DOHH2 (cell line): ENCODE data around the gene HNRNPC.

ENCODE experiments used
- H3F3A ChIP-seq: fragments of 200-600 bp; sonication (generic), shearing (Covaris generic); 2 replicates; pipeline ENCODE4 v1.6.0; 2016; ENCODE audit warnings: antibody characterized with exemption, mild to moderate bottlenecking; ENCODE audit not compliant: control insufficient read depth, insufficient read depth
- H3K27ac ChIP-seq: fragments of 200-600 bp; sonication (generic); 2 replicates; pipeline ENCODE4 v1.5.1; 2014; ENCODE audit warnings: low read depth, mild to moderate bottlenecking, low read length, moderate library complexity
- H3K27me3 ChIP-seq: fragments of 200-600 bp; sonication (generic); 2 replicates; pipeline ENCODE4 v1.6.1; 2014; ENCODE audit warnings: mild to moderate bottlenecking, low read length, mixed read lengths; ENCODE audit not compliant: control insufficient read depth
- H3K36me3 ChIP-seq: fragments of 200-600 bp; sonication (generic); 2 replicates; pipeline ENCODE4 v1.6.1; 2014; ENCODE audit warnings: mild to moderate bottlenecking, low read length, moderate library complexity, mixed read lengths; ENCODE audit not compliant: control insufficient read depth
- H3K4me1 ChIP-seq: fragments of 200-600 bp; sonication (generic); 2 replicates; pipeline ENCODE4 v1.6.1; 2014; ENCODE audit warnings: mild to moderate bottlenecking, low read length, mixed read lengths; ENCODE audit not compliant: control insufficient read depth
- H3K4me2 ChIP-seq: fragments of 200-600 bp; sonication (generic); 2 replicates; pipeline ENCODE4 v1.6.0; 2014; ENCODE audit warnings: mild to moderate bottlenecking, low read length, moderate library complexity
- H3K4me3 ChIP-seq: fragments of 200-600 bp; sonication (generic); 2 replicates; pipeline ENCODE4 v1.5.1; 2014; ENCODE audit warnings: mild to moderate bottlenecking, low read length, mixed read lengths
- H3K79me2 ChIP-seq: fragments of 200-600 bp; sonication (generic); 2 replicates; pipeline ENCODE4 v1.6.1; 2014; ENCODE audit warnings: mild to moderate bottlenecking, low read length, mixed read lengths; ENCODE audit not compliant: control insufficient read depth
- H3K9me2 ChIP-seq: fragments of 200-600 bp; sonication (generic); replicated peaks from 2 replicates; pipeline ENCODE4 v1.6.1; 2014; ENCODE audit warnings: mild to moderate bottlenecking, low read length, mixed read lengths; ENCODE audit not compliant: control insufficient read depth
- H3K9me3 ChIP-seq: fragments of 200-600 bp; sonication (generic); 2 replicates; pipeline ENCODE4 v1.6.1; 2014; ENCODE audit warnings: antibody characterized with exemption, low read length, mixed read lengths; ENCODE audit not compliant: control insufficient read depth, insufficient read depth
- H4K20me1 ChIP-seq: fragments of 200-600 bp; sonication (generic); 2 replicates; pipeline ENCODE4 v1.6.0; 2014; ENCODE audit warnings: low read depth, mild to moderate bottlenecking, antibody characterized with exemption, low read length, moderate library complexity; ENCODE audit not compliant: control insufficient read depth, insufficient read depth
- EZH2phosphoT487 ChIP-seq: fragments of 200-600 bp; sonication (generic); IDR thresholded peaks from 2 replicates; pipeline ENCODE4 v1.6.1; 2017; ENCODE audit warnings: borderline replicate concordance, mild to moderate bottlenecking, antibody characterized with exemption, low read length, moderate library complexity, mixed read lengths
- TF ChIP-seq, protein P1 (sequence below): fragments of 200-600 bp; sonication (generic); IDR thresholded peaks from one replicate; pipeline ENCODE4 v1.5.1; 2014; ENCODE audit warnings: antibody characterized with exemption, mild to moderate bottlenecking, low read depth, low read length; ENCODE audit not compliant: poor library complexity, severe bottlenecking

The HNRNPC gene

DNA sequence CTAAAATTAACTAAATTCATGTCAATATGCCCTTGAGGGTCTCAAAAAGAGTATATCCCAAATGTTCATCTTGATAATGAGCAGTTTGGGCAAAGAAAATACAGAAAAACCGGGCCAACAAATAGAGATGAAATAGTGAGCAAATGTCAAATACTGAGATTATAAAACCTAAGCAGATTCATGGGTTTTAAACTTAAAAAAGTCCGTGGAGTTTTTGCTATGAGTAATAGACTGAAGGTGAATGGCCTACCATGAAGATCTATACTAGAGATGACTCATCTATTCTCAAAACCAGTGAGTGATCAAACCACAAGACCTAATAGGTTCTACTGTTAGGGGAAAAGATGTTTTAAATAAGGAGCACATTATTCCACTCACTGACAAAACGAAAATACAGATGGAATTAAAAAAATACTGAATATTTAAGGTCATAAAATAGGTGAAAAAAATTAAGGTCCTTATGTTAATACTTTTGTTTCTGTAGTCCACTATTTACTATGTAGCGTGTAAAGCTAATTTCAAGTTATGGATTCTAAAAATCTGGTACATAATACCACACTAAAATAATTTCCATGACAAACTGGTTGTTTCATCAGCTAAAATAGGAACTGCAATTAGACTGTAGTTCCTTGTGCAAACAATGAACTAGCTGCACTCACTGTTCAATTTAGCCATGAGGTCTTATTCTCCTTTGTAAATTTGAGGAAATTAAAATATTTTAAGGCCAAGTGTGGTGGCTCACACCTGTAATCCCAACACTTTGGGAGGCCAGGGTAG, 5.0 kb downstream of the HNRNPC start:
- Histone ChIP-seq H3K9me2 (no peaks in the 10 kb centered on the region), H3K4me1 (peaks cover 57% of the 10 kb centered on the region), H3K27ac (peak overlapping the region; percentile 1; the same call in 1 of the 2 replicates), H3K4me3 (peak overlapping the region; percentile 92), H3K36me3 (peaks cover 95% of the 10 kb centered on the region), H3K4me2 (peak overlapping the region; percentile 86), H4K20me1 (peaks cover 57% of the 10 kb centered on the region), H3K9me3 (no peaks in the 10 kb centered on the region), H3K79me2 (peaks cover 100% of the 10 kb centered on the region), H3F3A (peaks cover 50% of the 10 kb centered on the region), H3K27me3 (no peaks in the 10 kb centered on the region)
- TF ChIP-seq EZH2phosphoT487, result no peak
- TF ChIP-seq, protein P1, sequence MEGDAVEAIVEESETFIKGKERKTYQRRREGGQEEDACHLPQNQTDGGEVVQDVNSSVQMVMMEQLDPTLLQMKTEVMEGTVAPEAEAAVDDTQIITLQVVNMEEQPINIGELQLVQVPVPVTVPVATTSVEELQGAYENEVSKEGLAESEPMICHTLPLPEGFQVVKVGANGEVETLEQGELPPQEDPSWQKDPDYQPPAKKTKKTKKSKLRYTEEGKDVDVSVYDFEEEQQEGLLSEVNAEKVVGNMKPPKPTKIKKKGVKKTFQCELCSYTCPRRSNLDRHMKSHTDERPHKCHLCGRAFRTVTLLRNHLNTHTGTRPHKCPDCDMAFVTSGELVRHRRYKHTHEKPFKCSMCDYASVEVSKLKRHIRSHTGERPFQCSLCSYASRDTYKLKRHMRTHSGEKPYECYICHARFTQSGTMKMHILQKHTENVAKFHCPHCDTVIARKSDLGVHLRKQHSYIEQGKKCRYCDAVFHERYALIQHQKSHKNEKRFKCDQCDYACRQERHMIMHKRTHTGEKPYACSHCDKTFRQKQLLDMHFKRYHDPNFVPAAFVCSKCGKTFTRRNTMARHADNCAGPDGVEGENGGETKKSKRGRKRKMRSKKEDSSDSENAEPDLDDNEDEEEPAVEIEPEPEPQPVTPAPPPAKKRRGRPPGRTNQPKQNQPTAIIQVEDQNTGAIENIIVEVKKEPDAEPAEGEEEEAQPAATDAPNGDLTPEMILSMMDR, result no peak

DNA sequence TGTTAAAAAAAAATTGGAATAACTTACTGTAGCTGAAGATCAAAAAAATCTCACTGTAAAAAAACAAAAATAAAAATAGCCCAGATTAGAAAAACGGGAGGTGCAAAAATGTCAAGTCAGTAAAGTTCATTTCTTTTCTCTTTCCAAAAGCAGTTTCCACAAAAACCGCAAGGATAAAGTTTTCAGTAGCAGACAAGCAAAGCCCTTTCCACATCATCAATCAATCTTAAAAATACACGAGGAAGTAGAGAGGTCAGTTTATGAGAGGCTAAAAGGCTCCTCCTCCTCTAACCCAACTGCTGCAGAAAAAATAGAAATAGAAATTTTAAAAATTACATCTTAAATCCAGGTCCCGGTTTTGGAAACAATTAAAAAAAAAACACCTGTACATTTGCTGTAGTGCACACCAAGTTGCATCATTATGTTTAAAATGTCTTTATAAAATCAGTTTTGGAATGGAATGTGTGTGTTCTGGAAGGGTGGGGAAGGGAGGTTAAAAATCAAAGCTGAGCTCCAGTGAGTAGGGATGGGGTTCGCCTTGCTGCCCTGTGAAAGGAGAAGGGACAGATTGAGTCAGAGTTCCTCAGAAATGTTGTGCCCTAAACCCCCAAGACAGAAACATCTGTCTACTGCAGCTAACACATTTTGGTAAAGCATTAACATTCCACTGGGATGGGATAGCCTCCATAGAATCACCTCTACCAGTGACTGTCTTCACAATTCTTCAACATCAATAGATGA, 5.8 kb downstream of the HNRNPC start:
- Histone ChIP-seq H3F3A (peaks cover 54% of the 10 kb centered on the region), H4K20me1 (peaks cover 64% of the 10 kb centered on the region), H3K9me3 (no peaks in the 10 kb centered on the region), H3K4me1 (peaks cover 62% of the 10 kb centered on the region), H3K27ac (peak overlapping the region; percentile 1; the same call in 1 of the 2 replicates), H3K4me2 (peak overlapping the region; percentile 86), H3K27me3 (no peaks in the 10 kb centered on the region), H3K36me3 (peaks cover 95% of the 10 kb centered on the region), H3K9me2 (no peaks in the 10 kb centered on the region), H3K4me3 (peak overlapping the region; percentile 92), H3K79me2 (peaks cover 100% of the 10 kb centered on the region)
- TF ChIP-seq, protein P1, result no peak
- no peak for TF ChIP-seq EZH2phosphoT487

GRCh38 chr14:21262410-21262809, 6.8 kb downstream of the HNRNPC start:
- peaks cover 100% of the 10 kb centered on the region for H3K79me2 ChIP-seq
- no peaks in the 10 kb centered on the region for H3K9me3 ChIP-seq
- peaks cover 94% of the 10 kb centered on the region for H3K36me3 ChIP-seq
- peaks cover 64% of the 10 kb centered on the region for H3K4me1 ChIP-seq
- peak overlapping the region; percentile 41 for H3K4me2 ChIP-seq
- no peak overlapping the region for H3K27ac ChIP-seq
- peaks cover 48% of the 10 kb centered on the region for H3F3A ChIP-seq
- H3K27me3 ChIP-seq, result no peaks in the 10 kb centered on the region
- H4K20me1 ChIP-seq, result peaks cover 62% of the 10 kb centered on the region
- H3K4me3 ChIP-seq, result 0 out of 2 replicates have a peak overlapping the region, but pooled peaks have one; percentile 23
- H3K9me2 ChIP-seq, result no peaks in the 10 kb centered on the region
- TF ChIP-seq, protein P1, result no peak
- no peak for TF ChIP-seq EZH2phosphoT487
